Skeletal muscle tissue (tissue), 4 donors: ENCODE data around the gene VMO1. TPM values are rescaled to one million over a fixed set of nuclear protein-coding genes. Genes with fewer than 3 reads are reported as not detected.
A peak's percentile ranks its signal among the peaks of the same experiment; 100 is the strongest.

Source experiments
- H3K27ac ChIP-seq: one replicate; pipeline ENCODE4 v1.7.0; 2013; ENCODE audit warnings: mild to moderate bottlenecking, low read depth, low read length, inconsistent platforms
- H3K27me3 ChIP-seq, 3 donors: one replicate each; pipeline ENCODE4 v1.7.0; 2013; ENCODE audit warnings: low read length in 3 of 3; ENCODE audit not compliant: control insufficient read depth in 3 of 3, insufficient read depth in 3 of 3
- H3K36me3 ChIP-seq, 3 donors: one replicate each; pipeline ENCODE4 v1.7.0; 2013; ENCODE audit warnings: low read length in 3 of 3; ENCODE audit not compliant: control insufficient read depth in 3 of 3, insufficient read depth in 3 of 3
- H3K4me1 ChIP-seq, 3 donors: one replicate each; pipeline ENCODE4 v1.7.0; 2013; ENCODE audit warnings: low read length in 3 of 3, mild to moderate bottlenecking in 3 of 3; ENCODE audit not compliant: control insufficient read depth in 3 of 3, insufficient read depth in 3 of 3
- H3K4me3 ChIP-seq, 3 donors: one replicate each; pipeline ENCODE4 v1.7.0; 2013; ENCODE audit warnings: low read length in 3 of 3
- H3K9ac ChIP-seq, 3 donors: one replicate each; pipeline ENCODE4 v1.7.0; 2013; ENCODE audit warnings: low read length in 3 of 3, mild to moderate bottlenecking in 3 of 3, moderate library complexity in 2 of 3, low read depth in 1 of 3
- H3K9me3 ChIP-seq, 3 donors: one replicate each; pipeline ENCODE4 v1.7.0; 2013; ENCODE audit warnings: low read length in 3 of 3; ENCODE audit not compliant: control insufficient read depth in 3 of 3
- total RNA-seq: library from RNA; depleted of rRNA; stranded (reverse); fragments of >200 nt; gene quantifications from one replicate; pipeline ENCODE4 v1.2.3, GENCODE V29; 2014
- donor health status: Osteomylitis.

VMO1 gene
- total RNA-seq, 1 donor from 2014 or later = 4.7 TPM

DNA sequence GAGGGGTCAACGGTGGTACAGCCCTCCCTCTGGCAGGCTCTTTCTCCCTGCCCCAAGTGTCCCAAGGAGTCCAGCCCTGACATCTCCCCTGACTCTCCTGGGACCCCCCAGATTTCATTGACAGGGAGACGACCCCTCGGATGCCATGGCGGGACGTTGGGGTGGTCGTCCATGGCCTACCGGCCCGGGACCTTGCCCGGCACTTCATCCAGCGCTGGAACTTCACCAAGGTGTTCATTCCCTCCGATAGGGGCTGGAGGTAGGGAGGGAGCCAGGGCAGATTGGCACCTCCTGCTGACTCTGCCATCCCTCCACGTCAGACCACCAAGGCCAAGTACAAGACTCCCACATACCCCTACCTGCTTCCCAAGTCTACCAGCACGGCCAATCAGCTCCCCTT, 30.7 kb upstream of the VMO1 start:
- H3K4me1 ChIP-seq = peaks cover 0 to 6% (median 4%) of the 10 kb centered on the region in 3 donors
- H3K9me3 ChIP-seq = no peaks in the 10 kb centered on the region
- H3K4me3 ChIP-seq = no peak overlapping the region
- no peak overlapping the region for H3K27ac ChIP-seq
- peaks cover 15 to 28% (median 15%) of the 10 kb centered on the region in 3 donors for H3K36me3 ChIP-seq
- no peaks in the 10 kb centered on the region for H3K27me3 ChIP-seq
- H3K9ac ChIP-seq = no peak overlapping the region

DNA sequence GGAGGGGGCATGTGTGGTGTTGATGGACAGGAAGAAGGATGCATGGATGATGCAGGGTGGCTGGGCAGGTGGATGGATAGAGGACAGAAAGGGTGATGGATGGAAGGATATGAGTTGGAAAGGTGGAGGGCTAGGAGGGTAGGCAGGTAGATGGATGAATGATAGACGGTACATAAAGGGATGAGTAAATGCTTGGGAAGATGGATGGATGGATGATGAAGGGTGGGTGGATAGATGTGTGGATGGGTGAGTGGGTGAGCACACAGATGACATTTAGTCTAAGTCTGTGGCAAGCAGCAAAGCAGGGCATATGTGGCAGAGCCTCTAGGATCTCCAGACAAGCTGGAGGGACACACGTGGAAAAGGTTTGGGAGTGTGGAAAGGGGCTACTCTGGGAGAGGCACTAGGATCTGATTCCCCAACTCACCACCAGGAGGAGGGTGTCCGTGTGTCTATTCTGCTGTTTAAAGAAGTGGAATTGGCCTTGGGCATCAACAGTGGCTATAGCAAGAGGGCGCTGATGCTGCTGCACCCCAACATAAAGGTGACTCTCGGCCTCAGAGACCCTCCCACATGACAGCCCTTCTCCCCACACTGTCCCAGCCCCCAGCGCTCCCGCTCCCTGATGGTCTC, 29.0 kb upstream of the VMO1 start:
- H3K27ac ChIP-seq = no peak overlapping the region
- peaks cover 0 to 6% (median 4%) of the 10 kb centered on the region in 3 donors for H3K4me1 ChIP-seq
- H3K4me3 ChIP-seq = no peak overlapping the region
- H3K36me3 ChIP-seq = peaks cover 16 to 33% (median 16%) of the 10 kb centered on the region in 3 donors
- H3K9ac ChIP-seq = no peak overlapping the region
- no peaks in the 10 kb centered on the region for H3K9me3 ChIP-seq
- no peaks in the 10 kb centered on the region for H3K27me3 ChIP-seq

DNA sequence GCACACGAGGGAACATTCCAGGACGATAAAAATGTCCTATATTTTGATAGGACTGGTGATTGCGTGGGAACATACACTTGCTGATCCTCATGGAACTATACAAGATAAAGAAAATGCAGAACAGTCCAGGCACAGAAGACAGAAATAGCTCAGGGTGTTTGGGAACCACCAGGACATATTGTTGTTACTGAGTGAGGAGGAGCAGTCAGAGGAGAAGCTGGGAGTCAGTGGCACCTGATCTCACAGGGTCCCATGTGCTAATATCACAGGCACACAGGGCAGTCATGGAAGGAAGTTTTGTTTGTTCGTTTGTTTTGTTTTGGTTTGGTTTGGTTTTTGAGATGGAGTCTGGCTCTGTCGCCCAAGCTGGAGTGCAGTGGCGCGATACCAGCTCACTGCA, 26.5 kb upstream of the VMO1 start:
- Histone ChIP-seq H3K9ac (peak overlapping the region in 1 of 3 donors; percentile 1), H3K4me3 (no peak overlapping the region), H3K36me3 (peaks cover 21 to 28% (median 21%) of the 10 kb centered on the region in 3 donors), H3K27me3 (no peaks in the 10 kb centered on the region), H3K9me3 (no peaks in the 10 kb centered on the region), H3K27ac (no peak overlapping the region), H3K4me1 (peaks cover 10 to 15% (median 14%) of the 10 kb centered on the region in 3 donors)

DNA sequence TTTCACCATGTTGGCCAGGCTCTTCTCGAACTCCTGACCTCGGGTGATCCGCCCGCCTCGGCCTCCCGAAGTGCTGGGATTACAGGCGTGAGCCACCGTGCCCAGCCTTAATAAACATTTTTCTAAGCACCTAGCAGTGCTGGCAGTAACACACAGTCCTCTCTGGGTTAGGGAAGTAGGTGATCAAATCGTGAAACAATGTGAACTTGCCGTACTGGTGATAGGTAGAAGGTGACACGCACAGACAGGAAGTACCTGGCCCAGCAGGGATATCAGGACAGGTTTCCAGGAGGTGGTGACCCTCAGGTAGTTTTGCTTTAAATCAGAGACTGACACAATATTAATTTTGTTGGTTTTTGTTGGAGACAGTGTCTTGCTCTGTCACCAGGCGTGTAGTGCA, 25.3 kb upstream of the VMO1 start:
- H3K27ac ChIP-seq = no peak overlapping the region
- no peaks in the 10 kb centered on the region for H3K27me3 ChIP-seq
- no peak overlapping the region for H3K4me3 ChIP-seq
- peaks cover 12 to 18% (median 17%) of the 10 kb centered on the region in 3 donors for H3K4me1 ChIP-seq
- H3K36me3 ChIP-seq = peaks cover 17 to 22% (median 17%) of the 10 kb centered on the region in 3 donors
- H3K9me3 ChIP-seq = no peaks in the 10 kb centered on the region
- no peak overlapping the region for H3K9ac ChIP-seq

DNA sequence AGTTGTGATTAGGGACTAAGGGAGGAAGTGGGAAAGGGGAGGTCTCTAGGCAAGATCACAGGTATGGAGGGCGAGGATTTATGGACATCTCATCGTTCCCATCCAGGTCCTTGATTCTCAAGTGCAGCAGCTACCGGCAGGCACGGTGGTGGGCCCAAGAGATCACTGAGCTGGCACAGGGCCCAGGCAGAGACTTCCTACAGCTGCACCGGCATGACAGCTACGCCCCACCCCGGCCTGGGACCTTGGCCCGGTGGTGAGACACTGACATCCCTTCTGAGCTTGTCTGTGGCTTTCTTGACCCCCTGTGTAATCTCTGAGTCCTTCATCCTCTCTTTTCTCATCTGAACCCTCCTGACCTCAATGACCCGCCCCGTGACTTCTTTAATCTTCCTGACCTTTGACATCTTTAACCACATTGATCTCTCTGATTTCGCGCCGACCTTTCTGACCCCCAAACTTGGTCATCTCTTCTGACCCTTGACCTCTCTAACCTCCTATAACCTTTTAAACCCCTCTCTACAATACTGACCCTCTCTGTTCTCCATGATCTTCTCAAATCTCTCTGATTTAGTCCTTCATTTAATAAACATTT, 24.6 kb upstream of the VMO1 start:
- Histone ChIP-seq H3K9ac (no peak overlapping the region), H3K4me3 (no peak overlapping the region), H3K36me3 (peaks cover 15 to 18% (median 16%) of the 10 kb centered on the region in 3 donors), H3K4me1 (peaks cover 12 to 21% (median 20%) of the 10 kb centered on the region in 3 donors), H3K27me3 (no peaks in the 10 kb centered on the region), H3K9me3 (no peaks in the 10 kb centered on the region), H3K27ac (no peak overlapping the region)

DNA sequence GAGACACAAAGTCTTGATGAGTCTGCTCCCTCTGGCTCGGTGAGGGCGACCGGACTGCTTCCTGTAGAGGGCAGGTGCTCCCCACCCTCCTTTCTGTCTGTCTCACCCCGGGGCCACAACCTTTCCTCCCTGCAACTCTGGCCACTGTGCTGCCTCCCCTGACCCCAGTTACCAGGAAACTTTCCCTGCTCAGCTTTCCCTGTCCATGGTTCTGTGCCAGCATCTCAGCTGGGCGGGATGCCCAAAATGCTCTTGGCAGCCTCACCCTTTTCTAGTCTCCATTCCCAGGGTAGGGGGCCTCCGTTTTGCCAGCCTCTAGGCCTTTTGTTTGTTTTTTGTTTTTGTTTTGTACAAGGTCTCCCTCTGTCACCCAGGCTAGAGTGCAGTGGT, 22.2 kb upstream of the VMO1 start:
- peak overlapping the region in 1 of 3 donors; percentile 50 for H3K9ac ChIP-seq

DNA sequence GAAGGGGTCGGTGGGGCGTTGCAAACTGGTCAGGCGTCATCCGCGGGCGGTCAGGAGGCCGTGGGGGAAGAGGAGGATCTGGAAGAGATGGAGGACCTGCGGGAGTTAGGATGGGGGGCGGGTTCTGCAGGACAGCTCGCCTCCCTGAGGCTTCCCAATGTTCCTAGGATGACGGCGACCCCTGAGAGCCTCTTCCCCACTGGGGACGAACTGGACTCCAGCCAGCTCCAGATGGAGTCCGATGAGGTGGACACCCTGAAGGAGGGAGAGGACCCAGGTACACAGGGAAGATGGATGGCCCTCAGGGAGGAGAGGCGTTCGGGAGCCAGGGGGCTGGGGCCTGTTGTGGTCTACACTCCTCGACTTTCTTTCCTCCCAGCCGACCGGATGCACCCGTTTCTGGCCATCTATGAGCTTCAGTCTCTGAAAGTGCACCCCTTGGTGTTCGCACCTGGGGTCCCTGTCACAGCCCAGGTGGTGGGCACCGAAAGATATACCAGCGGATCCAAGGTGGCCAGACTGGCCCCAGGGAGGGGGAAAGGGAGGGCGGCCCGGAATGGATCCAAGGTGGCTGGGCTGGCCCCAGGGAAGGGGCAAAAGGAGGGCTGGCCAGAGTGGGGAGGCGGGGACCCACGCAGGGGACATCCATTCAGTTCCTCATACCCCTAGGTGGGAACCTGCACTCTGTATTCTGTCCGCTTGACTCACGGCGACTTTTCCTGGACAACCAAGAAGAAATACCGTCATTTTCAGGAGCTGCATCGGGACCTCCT, 21.6 kb upstream of the VMO1 start:
- Histone ChIP-seq H3K9ac (peak overlapping the region in 2 of 3 donors; percentile 42 to 50), H3K36me3 (peaks cover 6 to 7% (median 7%) of the 10 kb centered on the region in 3 donors), H3K27me3 (no peaks in the 10 kb centered on the region), H3K4me1 (peaks cover 12 to 21% (median 16%) of the 10 kb centered on the region in 3 donors), H3K27ac (no peak overlapping the region), H3K4me3 (peak overlapping the region; percentile 69 to 76 (median 71)), H3K9me3 (no peaks in the 10 kb centered on the region)

More for the DNA sequence above, 22.2 kb upstream of the VMO1 start:
- H3K27ac ChIP-seq = no peak overlapping the region
- peak overlapping the region; percentile 31 to 76 (median 71) for H3K4me3 ChIP-seq
- H3K36me3 ChIP-seq = peaks cover 6 to 7% (median 7%) of the 10 kb centered on the region in 3 donors
- H3K4me1 ChIP-seq = peaks cover 12 to 21% (median 20%) of the 10 kb centered on the region in 3 donors
- H3K9me3 ChIP-seq = no peaks in the 10 kb centered on the region
- no peaks in the 10 kb centered on the region for H3K27me3 ChIP-seq

DNA sequence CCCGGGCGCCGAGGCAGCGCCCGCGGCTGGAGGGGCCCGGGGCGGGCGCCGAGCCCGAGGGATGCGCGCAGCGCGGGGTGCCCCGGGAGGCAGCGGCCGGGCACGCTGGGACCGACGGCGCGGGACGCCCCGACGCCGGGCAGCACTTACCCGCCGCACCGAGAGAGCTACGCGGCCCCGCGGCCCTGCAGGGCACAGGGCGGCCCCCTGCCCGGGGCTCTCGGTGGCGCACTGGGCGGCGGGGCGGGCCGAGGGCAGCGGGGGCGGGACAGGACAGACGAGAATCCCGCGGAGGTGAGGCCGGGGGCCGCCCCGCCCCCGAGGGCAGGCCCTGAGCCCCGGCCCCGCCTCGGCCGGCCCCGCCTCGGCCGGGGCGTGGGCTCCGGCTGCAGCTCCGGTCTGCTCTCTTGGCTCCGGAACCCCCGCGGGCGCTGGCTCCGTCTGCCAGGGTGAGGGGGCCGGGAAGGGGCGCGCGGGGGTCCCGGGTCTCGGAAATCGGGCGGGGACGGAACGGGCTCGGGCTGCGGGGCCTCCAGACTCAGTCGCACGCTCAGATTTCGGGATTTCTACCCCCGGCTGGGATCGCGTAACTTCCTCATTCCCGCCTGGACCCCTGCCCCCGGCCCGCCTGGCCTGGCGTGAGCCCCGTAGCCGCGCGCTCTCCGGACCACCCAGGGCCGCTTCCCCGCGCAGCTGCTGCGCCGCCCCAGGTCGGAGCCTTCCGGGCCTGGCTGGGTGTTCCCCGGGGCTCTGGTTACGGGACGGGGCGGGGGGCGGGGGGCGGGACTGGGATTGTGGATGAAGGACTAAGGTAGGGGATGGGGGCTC, 20.8 kb upstream of the VMO1 start, which contains the start of gene PLD2:
TSS of gene PLD2 (plus strand) at position 376 of the 828 bp plus-strand sequence. CDS start 621 bp downstream, outside the sequence.
- no peaks in the 10 kb centered on the region for H3K27me3 ChIP-seq
- peaks cover 6 to 7% (median 7%) of the 10 kb centered on the region in 3 donors for H3K36me3 ChIP-seq
- H3K9me3 ChIP-seq = no peaks in the 10 kb centered on the region
- H3K4me1 ChIP-seq = peaks cover 12 to 17% (median 13%) of the 10 kb centered on the region in 3 donors
- H3K27ac ChIP-seq = no peak within 1 kb of the TSS
- peak within 1 kb of the TSS; percentile 59 to 77 (median 71) for H3K9ac ChIP-seq
- peak within 1 kb of the TSS; percentile 71 to 79 (median 76) for H3K4me3 ChIP-seq

DNA sequence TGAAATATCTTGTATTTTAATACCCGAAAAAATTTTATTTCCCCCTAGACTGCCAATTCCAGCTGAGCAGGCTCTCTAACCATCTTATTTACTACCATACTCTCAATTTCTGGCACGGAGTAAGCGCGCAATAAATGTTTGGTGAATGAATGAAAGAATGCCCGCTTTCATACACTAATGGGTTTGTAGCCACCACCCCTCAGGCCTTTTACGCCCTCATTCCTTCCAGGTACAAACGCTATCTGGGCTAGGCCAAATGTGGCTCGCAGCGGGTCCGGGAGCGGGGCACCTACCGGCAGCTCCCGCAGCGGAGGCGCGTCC, 20.3 kb upstream of the VMO1 start:
- no peak overlapping the region for H3K27ac ChIP-seq
- no peaks in the 10 kb centered on the region for H3K9me3 ChIP-seq
- peak overlapping the region; percentile 63 to 79 (median 72) for H3K4me3 ChIP-seq
- H3K9ac ChIP-seq = peak overlapping the region; percentile 59 to 77 (median 71)
- peaks cover 12 to 17% (median 13%) of the 10 kb centered on the region in 3 donors for H3K4me1 ChIP-seq
- peaks cover 6 to 7% (median 7%) of the 10 kb centered on the region in 3 donors for H3K36me3 ChIP-seq
- H3K27me3 ChIP-seq = no peaks in the 10 kb centered on the region
